ENCODE results near the gene ADPRHL1.

Gene ADPRHL1

GRCh38 chr13:113367020-113367560, 86.2 kb downstream of the ADPRHL1 start:
- no peak for DNase-seq

- DNase-seq: no peak
Measured at GRCh38 chr13:113365971-113366588, 87.2 kb downstream of the ADPRHL1 start.

GRCh38 chr13:113365583-113365970, 87.7 kb downstream of the ADPRHL1 start:
- no peak for DNase-seq

GRCh38 chr13:113364901-113365582, 88.2 kb downstream of the ADPRHL1 start:
- no peak for DNase-seq

- DNase-seq: no peak
Measured at GRCh38 chr13:113364311-113364889, 88.9 kb downstream of the ADPRHL1 start.

GRCh38 chr13:113361406-113361805, 91.9 kb downstream of the ADPRHL1 start:
- no peak for DNase-seq

GRCh38 chr13:113360446-113360845, 92.8 kb downstream of the ADPRHL1 start:
- no peak for DNase-seq

GRCh38 chr13:113359571-113359970, 93.7 kb downstream of the ADPRHL1 start:
- DNase-seq: no peak

GRCh38 chr13:113358653-113359190, 94.6 kb downstream of the ADPRHL1 start:
- DNase-seq: no peak

GRCh38 chr13:113357529-113357928, 95.8 kb downstream of the ADPRHL1 start:
- no peak for DNase-seq

GRCh38 chr13:113356596-113356995, 96.7 kb downstream of the ADPRHL1 start:
- no peak for DNase-seq

GRCh38 chr13:113355621-113356020, 97.7 kb downstream of the ADPRHL1 start:
- DNase-seq: no peak

GRCh38 chr13:113354831-113355610, 98.3 kb downstream of the ADPRHL1 start:
- no peak for DNase-seq

GRCh38 chr13:113353254-113353653, 100.0 kb downstream of the ADPRHL1 start:
- DNase-seq: no peak

- no peak for DNase-seq
Measured at GRCh38 chr13:113351514-113352026, 101.7 kb downstream of the ADPRHL1 start.

- no peak for DNase-seq
Measured at GRCh38 chr13:113350938-113351335, 102.4 kb downstream of the ADPRHL1 start.

- DNase-seq: no peak
Measured at GRCh38 chr13:113350065-113350937, 103.0 kb downstream of the ADPRHL1 start.

Data from CD4-positive, alpha-beta T cell treated with Interleukin-4 for 1 hour (primary cell).